ENCODE data around the gene RERE. TPM values are rescaled to one million over a fixed set of nuclear protein-coding genes. Genes with fewer than 3 reads are reported as not detected.

The RERE gene
- total RNA-seq, 1 donor from 2014 or later: 88.5 TPM

DNA sequence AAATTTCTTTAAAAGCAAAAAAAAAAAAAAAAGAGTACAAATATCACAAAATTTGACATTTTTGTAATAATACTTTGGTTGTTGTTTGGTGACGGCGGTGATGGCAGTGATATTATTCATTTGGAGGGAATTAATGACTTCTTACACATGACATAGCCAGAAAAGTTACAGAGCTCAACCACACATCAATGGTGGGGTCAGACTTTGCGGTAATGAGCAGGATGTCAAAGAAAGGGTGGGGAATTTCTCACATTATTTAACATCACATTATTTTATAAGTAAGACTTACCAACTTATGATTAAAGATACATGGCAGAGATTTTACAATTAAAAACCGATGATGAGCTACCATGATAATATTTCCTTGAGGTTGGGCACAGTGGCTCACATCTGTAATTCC is 248.2 kb downstream of the RERE start:
- Histone ChIP-seq H3K36me3 (no peaks in the 10 kb centered on the region), H3K4me1 (peaks cover 32% of the 10 kb centered on the region), H3K27me3 (ENCODE audit: low read depth) (no peaks in the 10 kb centered on the region), H3K4me3 (no peak overlapping the region), H3K27ac (no peak overlapping the region), H3K9me3 (no peaks in the 10 kb centered on the region)
- DNase-seq: no peak
- ATAC-seq: no peak
- intact Hi-C loops (cut with DNase I): loop anchor here (10.0 kb wide), 1 partner anchor 106 kb away; no protein-coding TSS in a partner anchor
- TF ChIP-seq CTCF (IDR thresholded peaks at IDR 0.05): no peak

- ATAC-seq: no peak
- no peak for TF ChIP-seq CTCF (IDR thresholded peaks at IDR 0.05)
- peaks cover 32% of the 10 kb centered on the region for H3K4me1 ChIP-seq
- H3K36me3 ChIP-seq: no peaks in the 10 kb centered on the region
- no peak for DNase-seq
- no peaks in the 10 kb centered on the region for H3K27me3 ChIP-seq (ENCODE audit: low read depth)
- H3K4me3 ChIP-seq: no peak overlapping the region
- no peak overlapping the region for H3K27ac ChIP-seq
- H3K9me3 ChIP-seq: no peaks in the 10 kb centered on the region
- intact Hi-C loops (cut with DNase I): loop anchor here (10.0 kb wide), 1 partner anchor 106 kb away; no protein-coding TSS in a partner anchor
These were observed 248.6 kb downstream of the RERE start for GRCh38 chr1:8568837-8569236.

GRCh38 chr1:8567146-8567545 is 250.3 kb downstream of the RERE start:
- Histone ChIP-seq H3K9me3 (no peaks in the 10 kb centered on the region), H3K27me3 (ENCODE audit: low read depth) (no peaks in the 10 kb centered on the region), H3K36me3 (no peaks in the 10 kb centered on the region), H3K4me3 (no peak overlapping the region), H3K4me1 (peaks cover 30% of the 10 kb centered on the region), H3K27ac (no peak overlapping the region)
- no peak for TF ChIP-seq CTCF (IDR thresholded peaks at IDR 0.05)
- intact Hi-C loops (cut with DNase I): loop anchor here (10.0 kb wide), 1 partner anchor 108 kb away; no protein-coding TSS in a partner anchor
- no peak for DNase-seq
- ATAC-seq: no peak

- no peak for DNase-seq
- H3K27ac ChIP-seq: no peak overlapping the region
- H3K27me3 ChIP-seq (ENCODE audit: low read depth): no peaks in the 10 kb centered on the region
- no peak for ATAC-seq
- H3K4me3 ChIP-seq: no peak overlapping the region
- H3K36me3 ChIP-seq: no peaks in the 10 kb centered on the region
- TF ChIP-seq CTCF (IDR thresholded peaks at IDR 0.05): no peak
- no peaks in the 10 kb centered on the region for H3K9me3 ChIP-seq
- intact Hi-C loops (cut with DNase I): loop anchor here (10.0 kb wide), 1 partner anchor 109 kb away; no protein-coding TSS in a partner anchor
- H3K4me1 ChIP-seq: peaks cover 27% of the 10 kb centered on the region
These were observed 251.6 kb downstream of the RERE start for GRCh38 chr1:8565802-8566201.

GRCh38 chr1:8563944-8564537 is 253.4 kb downstream of the RERE start:
- peaks cover 14% of the 10 kb centered on the region for H3K4me1 ChIP-seq
- ATAC-seq: no peak
- H3K36me3 ChIP-seq: no peaks in the 10 kb centered on the region
- no peaks in the 10 kb centered on the region for H3K9me3 ChIP-seq
- intact Hi-C loops (cut with DNase I): loop anchor here (10.0 kb wide), 1 partner anchor 111 kb away; no protein-coding TSS in a partner anchor
- no peak overlapping the region for H3K27ac ChIP-seq
- no peaks in the 10 kb centered on the region for H3K27me3 ChIP-seq (ENCODE audit: low read depth)
- no peak for DNase-seq
- no peak for TF ChIP-seq CTCF (IDR thresholded peaks at IDR 0.05)
- no peak overlapping the region for H3K4me3 ChIP-seq

Measured in lower lobe of right lung (tissue), 2 donors.